ENCODE data around the gene FKBP6.

DNA sequence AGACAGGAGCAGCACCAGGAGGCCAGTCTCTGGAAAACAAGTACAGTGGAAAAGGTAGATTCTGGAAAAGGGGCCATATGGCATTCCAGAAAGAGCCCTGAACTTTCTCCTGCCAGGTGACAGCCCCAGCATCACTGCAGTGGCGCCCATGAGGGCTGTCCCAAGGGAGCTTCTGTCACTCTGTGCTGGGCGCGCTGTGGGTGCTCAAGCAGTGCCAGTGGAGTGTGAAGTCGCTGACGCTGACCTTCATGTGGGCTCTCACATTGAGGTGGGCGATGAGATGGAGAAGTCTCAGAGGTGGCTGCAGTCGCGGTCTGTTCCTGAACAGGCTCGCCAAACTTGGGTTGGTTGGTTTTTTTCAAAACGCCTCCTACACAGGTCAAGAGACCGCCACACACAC, 38.2 kb downstream of the FKBP6 start:
- TF ChIP-seq POLR2A (IDR thresholded peaks at IDR 0.05; ENCODE audit: low read depth, low read length) (no peak), POU2F2 (IDR thresholded peaks at IDR 0.05; ENCODE audit: low read depth, low read length) (no peak), POLR2AphosphoS5 (IDR thresholded peaks at IDR 0.05; ENCODE audit: low read depth, low read length) (no peak)

Data from GM12891 (cell line).